Measurements from ENCODE around the gene MAGEA6.

DNA sequence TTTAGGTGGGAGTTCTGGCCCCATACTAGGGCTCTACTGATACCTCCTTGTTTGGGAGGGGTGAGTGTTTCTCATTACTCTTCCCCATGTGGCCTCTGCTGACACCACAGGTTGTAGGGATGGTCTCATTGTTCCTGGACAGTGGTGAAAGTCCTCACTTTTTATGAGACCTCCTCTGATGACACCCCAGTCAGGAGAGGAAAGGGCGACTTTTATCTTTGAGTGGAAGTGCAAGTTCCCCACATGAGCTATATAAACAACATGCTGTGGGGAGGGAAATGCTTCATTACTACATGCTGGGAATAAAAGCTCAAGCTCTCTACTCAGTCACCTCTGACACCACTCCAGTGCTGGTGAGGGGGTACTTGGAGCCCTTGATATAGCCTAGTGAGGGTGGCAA lies 29.5 kb upstream of the MAGEA6 start:
- TF ChIP-seq, protein P1, sequence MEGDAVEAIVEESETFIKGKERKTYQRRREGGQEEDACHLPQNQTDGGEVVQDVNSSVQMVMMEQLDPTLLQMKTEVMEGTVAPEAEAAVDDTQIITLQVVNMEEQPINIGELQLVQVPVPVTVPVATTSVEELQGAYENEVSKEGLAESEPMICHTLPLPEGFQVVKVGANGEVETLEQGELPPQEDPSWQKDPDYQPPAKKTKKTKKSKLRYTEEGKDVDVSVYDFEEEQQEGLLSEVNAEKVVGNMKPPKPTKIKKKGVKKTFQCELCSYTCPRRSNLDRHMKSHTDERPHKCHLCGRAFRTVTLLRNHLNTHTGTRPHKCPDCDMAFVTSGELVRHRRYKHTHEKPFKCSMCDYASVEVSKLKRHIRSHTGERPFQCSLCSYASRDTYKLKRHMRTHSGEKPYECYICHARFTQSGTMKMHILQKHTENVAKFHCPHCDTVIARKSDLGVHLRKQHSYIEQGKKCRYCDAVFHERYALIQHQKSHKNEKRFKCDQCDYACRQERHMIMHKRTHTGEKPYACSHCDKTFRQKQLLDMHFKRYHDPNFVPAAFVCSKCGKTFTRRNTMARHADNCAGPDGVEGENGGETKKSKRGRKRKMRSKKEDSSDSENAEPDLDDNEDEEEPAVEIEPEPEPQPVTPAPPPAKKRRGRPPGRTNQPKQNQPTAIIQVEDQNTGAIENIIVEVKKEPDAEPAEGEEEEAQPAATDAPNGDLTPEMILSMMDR (IDR thresholded peaks at IDR 0.05), result no peak
- TF ChIP-seq ZFX (IDR thresholded peaks at IDR 0.05; ENCODE audit: borderline replicate concordance), result no peak
